GM06990 (cell line): ENCODE results near the gene PLAAT3.
"Not testable (repeated sequence)": the region's sequence is repeated elsewhere in the genome, so short reads cannot be mapped to it uniquely, and the experiment has no call there.

Experiments used
- DNase-seq: peaks from one replicate; pipeline ENCODE4 v3.0.0-alpha.2; 2011; ENCODE audit not compliant: insufficient read length; ENCODE audit errors: extremely low read depth
- H3K27me3 ChIP-seq: replicated peaks from 2 replicates; pipeline ENCODE4 v1.6.0; 2011; ENCODE audit warnings: low read length; ENCODE audit not compliant: control insufficient read depth, insufficient read depth
- H3K36me3 ChIP-seq: 2 replicates; pipeline ENCODE4 v1.5.1; 2011; ENCODE audit warnings: low read length; ENCODE audit not compliant: control insufficient read depth, insufficient read depth
- H3K4me3 ChIP-seq: replicated peaks from 2 replicates; pipeline ENCODE4 v1.5.1; 2011; ENCODE audit warnings: low read depth, mild to moderate bottlenecking, control low read depth, low read length
- TF ChIP-seq, protein P1 (sequence below): IDR thresholded peaks from 2 replicates; pipeline ENCODE4 v1.5.1; 2011; ENCODE audit warnings: low read length, control low read depth, mild to moderate bottlenecking, inconsistent platforms; ENCODE audit not compliant: insufficient read depth, poor library complexity, severe bottlenecking

The PLAAT3 gene

DNA sequence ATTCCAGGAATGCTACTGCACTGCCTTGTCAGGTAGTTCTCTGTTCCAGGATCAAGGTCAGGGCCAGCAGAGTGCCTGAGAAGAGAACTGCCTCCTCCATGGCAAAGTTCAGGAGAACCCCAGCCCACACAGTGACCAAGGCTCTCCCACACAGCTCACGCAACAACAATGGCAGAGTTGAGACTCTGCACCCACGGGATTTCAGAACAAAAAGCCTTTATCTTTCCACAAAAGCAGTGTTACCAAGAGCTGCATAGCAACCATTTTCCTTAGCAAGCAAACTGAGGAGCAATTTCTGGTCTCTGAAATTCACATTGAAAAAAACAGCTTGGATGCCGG lies 11.1 kb downstream of the PLAAT3 start:
- DNase-seq = no peak
- TF ChIP-seq, protein P1, sequence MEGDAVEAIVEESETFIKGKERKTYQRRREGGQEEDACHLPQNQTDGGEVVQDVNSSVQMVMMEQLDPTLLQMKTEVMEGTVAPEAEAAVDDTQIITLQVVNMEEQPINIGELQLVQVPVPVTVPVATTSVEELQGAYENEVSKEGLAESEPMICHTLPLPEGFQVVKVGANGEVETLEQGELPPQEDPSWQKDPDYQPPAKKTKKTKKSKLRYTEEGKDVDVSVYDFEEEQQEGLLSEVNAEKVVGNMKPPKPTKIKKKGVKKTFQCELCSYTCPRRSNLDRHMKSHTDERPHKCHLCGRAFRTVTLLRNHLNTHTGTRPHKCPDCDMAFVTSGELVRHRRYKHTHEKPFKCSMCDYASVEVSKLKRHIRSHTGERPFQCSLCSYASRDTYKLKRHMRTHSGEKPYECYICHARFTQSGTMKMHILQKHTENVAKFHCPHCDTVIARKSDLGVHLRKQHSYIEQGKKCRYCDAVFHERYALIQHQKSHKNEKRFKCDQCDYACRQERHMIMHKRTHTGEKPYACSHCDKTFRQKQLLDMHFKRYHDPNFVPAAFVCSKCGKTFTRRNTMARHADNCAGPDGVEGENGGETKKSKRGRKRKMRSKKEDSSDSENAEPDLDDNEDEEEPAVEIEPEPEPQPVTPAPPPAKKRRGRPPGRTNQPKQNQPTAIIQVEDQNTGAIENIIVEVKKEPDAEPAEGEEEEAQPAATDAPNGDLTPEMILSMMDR = no peak
- H3K27me3 ChIP-seq = no peaks in the 10 kb centered on the region
- no peak overlapping the region for H3K4me3 ChIP-seq
- no peaks in the 10 kb centered on the region for H3K36me3 ChIP-seq

DNA sequence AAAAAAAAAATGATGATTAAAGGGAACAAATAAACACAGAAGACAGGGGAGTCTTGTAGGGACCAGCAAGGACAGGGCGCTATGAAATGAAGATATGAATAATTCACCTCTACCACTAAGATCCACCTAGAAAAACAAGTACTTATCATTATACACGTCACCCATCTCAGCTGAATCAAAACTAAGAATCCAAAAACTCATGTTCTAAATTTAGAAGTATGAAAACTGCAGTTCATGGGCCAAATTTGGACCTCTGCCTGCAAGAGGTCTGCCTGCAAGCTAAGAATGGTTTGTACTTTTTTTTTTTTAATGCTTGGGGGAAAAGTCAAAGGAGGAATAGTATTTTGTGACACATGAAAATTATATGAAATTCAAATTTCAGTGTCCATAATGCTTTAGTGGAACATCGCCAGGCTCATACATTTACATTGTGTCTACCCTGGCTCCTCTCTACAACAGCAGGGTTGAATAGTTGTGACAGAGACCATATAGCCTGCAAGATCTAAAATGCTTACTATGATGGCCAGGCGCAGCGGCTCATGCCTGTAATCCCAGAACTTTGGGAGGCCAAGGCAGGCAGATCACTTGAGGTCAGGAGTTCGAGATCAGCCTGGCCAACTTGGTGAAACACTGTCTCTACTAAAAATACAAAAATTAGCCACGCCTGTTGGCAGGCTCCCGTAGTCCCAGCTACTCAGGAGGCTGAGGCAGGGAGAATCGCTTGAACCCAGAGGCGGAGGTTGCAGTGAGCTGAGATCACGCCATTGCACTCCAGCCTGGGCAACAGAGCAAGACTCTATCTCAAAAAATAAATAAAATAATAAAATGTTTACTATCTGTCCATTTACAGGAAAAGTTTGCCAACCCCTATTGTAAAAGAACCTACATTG lies 11.7 kb downstream of the PLAAT3 start:
- not testable (repeated sequence) for H3K36me3 ChIP-seq, H3K27me3 ChIP-seq, H3K4me3 ChIP-seq, DNase-seq

DNA sequence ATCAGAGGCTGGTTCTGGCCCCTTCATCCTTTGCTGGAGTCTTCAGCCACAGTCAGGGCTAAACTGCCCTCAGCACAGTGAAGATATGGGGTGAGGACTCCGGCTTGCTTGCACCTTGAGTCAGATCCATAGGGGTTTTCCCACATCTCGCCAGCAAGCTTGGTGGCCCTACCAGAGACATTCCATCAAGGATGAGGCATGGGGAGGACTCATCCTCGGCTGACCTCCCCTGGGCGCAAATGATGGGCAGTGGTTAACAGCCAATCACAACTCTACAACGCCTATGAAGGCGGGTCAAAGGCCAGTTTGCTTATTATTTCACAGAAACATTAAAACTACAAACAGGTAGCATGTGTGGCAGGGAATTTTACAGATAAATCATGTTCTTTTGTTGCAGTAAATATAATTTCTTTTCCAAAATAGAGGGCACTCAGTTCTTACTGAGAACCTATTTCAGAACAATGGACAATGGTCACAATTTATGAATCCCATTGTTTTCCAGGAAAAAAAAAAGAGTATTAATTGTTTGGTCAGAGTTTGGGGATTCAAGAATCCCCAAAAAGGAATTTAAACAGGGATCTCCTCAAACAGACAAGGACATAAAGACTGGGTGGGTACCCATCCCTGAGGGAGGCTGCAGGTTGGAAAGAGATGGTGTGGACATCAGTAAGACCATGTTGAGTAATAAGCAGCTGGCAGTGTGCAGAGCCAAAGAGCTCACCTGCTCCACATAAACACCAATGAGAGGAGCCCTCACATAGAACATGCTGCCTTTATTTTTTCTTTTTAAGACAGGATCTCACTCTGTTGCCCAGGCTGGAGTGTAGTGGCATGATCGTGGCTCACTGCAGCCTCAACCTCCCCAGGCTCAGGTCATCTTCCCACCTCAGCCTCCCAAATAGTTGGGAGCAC lies 14.8 kb downstream of the PLAAT3 start:
- Histone ChIP-seq H3K27me3 (no peaks in the 10 kb centered on the region), H3K4me3 (no peak overlapping the region), H3K36me3 (no peaks in the 10 kb centered on the region)
- TF ChIP-seq, protein P1 = no peak
- DNase-seq = no peak

DNA sequence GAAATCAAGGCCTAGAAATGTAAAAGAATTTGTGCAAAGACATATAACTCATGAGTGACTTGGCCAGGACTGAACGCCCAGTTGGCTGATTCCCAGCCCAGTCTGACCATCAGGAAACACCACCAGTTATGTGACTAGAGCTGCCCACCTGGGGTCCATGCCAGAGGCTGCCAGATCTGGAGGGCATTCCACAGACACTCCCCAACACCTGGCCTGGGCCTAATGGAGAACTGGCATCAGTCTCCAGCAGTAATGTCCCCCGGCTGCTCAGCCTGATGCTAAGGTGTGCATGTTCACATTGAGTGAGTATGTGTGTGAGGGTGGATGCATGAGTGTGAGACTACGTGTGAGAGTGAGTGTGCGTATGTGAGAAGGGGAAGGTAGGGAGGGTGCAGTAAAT lies 15.7 kb downstream of the PLAAT3 start:
- H3K4me3 ChIP-seq = no peak overlapping the region
- no peak for DNase-seq
- H3K36me3 ChIP-seq = no peaks in the 10 kb centered on the region
- TF ChIP-seq, protein P1 = no peak
- no peaks in the 10 kb centered on the region for H3K27me3 ChIP-seq

DNA sequence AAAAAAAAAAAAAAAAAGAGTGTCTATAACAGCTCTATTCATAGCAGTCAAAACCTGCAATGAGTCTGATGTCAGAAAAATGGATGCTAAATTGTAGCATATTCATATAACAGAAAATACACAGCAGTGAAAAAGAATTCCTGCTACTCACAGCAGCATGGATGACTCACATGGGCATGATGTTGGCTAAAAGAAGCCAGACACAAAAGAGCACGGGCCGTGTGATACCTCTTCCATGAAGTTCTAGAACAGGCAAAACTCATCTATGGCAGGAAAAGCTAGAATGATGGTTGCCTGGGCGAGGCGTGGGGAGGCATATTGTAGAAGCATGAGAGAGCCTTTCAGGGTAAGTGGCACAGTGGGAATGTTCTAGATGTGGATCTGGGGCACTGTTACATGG lies 18.9 kb downstream of the PLAAT3 start:
- DNase-seq = no peak
- no peaks in the 10 kb centered on the region for H3K36me3 ChIP-seq
- TF ChIP-seq, protein P1 = no peak

GRCh38 chr11:63592975-63593395 lies 21.2 kb downstream of the PLAAT3 start:
- DNase-seq = no peak
- TF ChIP-seq, protein P1 = peak; percentile 83
- no peaks in the 10 kb centered on the region; the same call in 1 of the 2 replicates for H3K36me3 ChIP-seq
- no peaks in the 10 kb centered on the region for H3K27me3 ChIP-seq
- H3K4me3 ChIP-seq = no peak overlapping the region

More for the DNA sequence above, 18.9 kb downstream of the PLAAT3 start:
- no peaks in the 10 kb centered on the region for H3K27me3 ChIP-seq
- H3K4me3 ChIP-seq = no peak overlapping the region
